SJCRH30 (cell line): ENCODE results near the gene RAET1E. TPM values are rescaled to one million over a fixed set of nuclear protein-coding genes. Genes with fewer than 3 reads are reported as not detected.
"Not testable (repeated sequence)": the region's sequence is repeated elsewhere in the genome, so short reads cannot be mapped to it uniquely, and the experiment has no call there.

Experiments
- DNase-seq, 2 experiments: peaks; one replicate each; pipeline ENCODE4 v3.0.0-alpha.2; 2015 to 2020
- H3K27ac ChIP-seq: fragments of 250-450 bp; sonication (Bioruptor Pico); 2 replicates; pipeline ENCODE4 v1.5.1; 2020; ENCODE audit warnings: mild to moderate bottlenecking, moderate library complexity
- H3K27me3 ChIP-seq: fragments of 250-450 bp; sonication (Bioruptor Pico); 2 replicates; pipeline ENCODE4 v1.5.1; 2020; ENCODE audit warnings: mild to moderate bottlenecking, moderate library complexity
- H3K36me3 ChIP-seq: fragments of 250-450 bp; sonication (Bioruptor Pico); 2 replicates; pipeline ENCODE4 v1.5.1; 2020; ENCODE audit warnings: mild to moderate bottlenecking, moderate library complexity
- H3K4me1 ChIP-seq: fragments of 250-450 bp; sonication (Bioruptor Pico); 2 replicates; pipeline ENCODE4 v1.5.1; 2020; ENCODE audit warnings: mild to moderate bottlenecking, moderate library complexity
- H3K4me3 ChIP-seq: fragments of 250-450 bp; sonication (Bioruptor Pico); 2 replicates; pipeline ENCODE4 v1.5.1; 2020; ENCODE audit warnings: mild to moderate bottlenecking, moderate library complexity
- H3K9me3 ChIP-seq: fragments of 250-450 bp; sonication (Bioruptor Pico); replicated peaks from 2 replicates; pipeline ENCODE4 v1.5.1; 2020; ENCODE audit warnings: mild to moderate bottlenecking, moderate library complexity
- total RNA-seq: library from RNA; depleted of rRNA; stranded (reverse); fragments of >200 nt; shearing (Covaris generic); gene quantifications from 2 replicates; pipeline ENCODE4 v1.2.3, GENCODE V29; 2014

The RAET1E gene
- total RNA-seq, 1 experiment from 2014 or later: not detected

GRCh38 chr6:149922091-149922490 is 24.2 kb upstream of the RAET1E start:
- not testable (repeated sequence) for H3K27ac ChIP-seq, DNase-seq, H3K4me1 ChIP-seq, H3K36me3 ChIP-seq, H3K9me3 ChIP-seq, H3K27me3 ChIP-seq, H3K4me3 ChIP-seq

- peaks cover 5% of the 10 kb centered on the region; the same call in 1 of the 2 replicates for H3K27me3 ChIP-seq
- no peaks in the 10 kb centered on the region for H3K36me3 ChIP-seq
- DNase-seq: no peak
These were observed 23.4 kb upstream of the RAET1E start for GRCh38 chr6:149921361-149921760.

GRCh38 chr6:149919834-149920225 is 21.9 kb upstream of the RAET1E start:
- H3K36me3 ChIP-seq: no peaks in the 10 kb centered on the region
- H3K27ac ChIP-seq: no peak overlapping the region
- DNase-seq: no peak
- no peak overlapping the region for H3K4me3 ChIP-seq
- H3K9me3 ChIP-seq: no peaks in the 10 kb centered on the region
- no peaks in the 10 kb centered on the region for H3K4me1 ChIP-seq
- peaks cover 10% of the 10 kb centered on the region for H3K27me3 ChIP-seq

More at GRCh38 chr6:149921361-149921760, 23.4 kb upstream of the RAET1E start:
- no peak overlapping the region for H3K4me3 ChIP-seq
- no peaks in the 10 kb centered on the region for H3K9me3 ChIP-seq
- H3K27ac ChIP-seq: no peak overlapping the region
- peaks cover 3% of the 10 kb centered on the region; the same call in 1 of the 2 replicates for H3K4me1 ChIP-seq

- H3K27me3 ChIP-seq, H3K9me3 ChIP-seq, H3K4me3 ChIP-seq, H3K4me1 ChIP-seq, H3K27ac ChIP-seq, H3K36me3 ChIP-seq, DNase-seq: not testable (repeated sequence)
These were observed 21.4 kb upstream of the RAET1E start for GRCh38 chr6:149919126-149919833.

- H3K27ac ChIP-seq: no peak overlapping the region
- H3K4me3 ChIP-seq: no peak overlapping the region
- no peaks in the 10 kb centered on the region for H3K9me3 ChIP-seq
- no peak for DNase-seq
- no peaks in the 10 kb centered on the region for H3K4me1 ChIP-seq
- H3K36me3 ChIP-seq: no peaks in the 10 kb centered on the region
- peaks cover 10% of the 10 kb centered on the region for H3K27me3 ChIP-seq
These were observed 20.4 kb upstream of the RAET1E start for GRCh38 chr6:149918151-149918905.

- H3K4me3 ChIP-seq: no peak overlapping the region
- no peak for DNase-seq
- no peak overlapping the region for H3K27ac ChIP-seq
- peaks cover 10% of the 10 kb centered on the region for H3K27me3 ChIP-seq
- no peaks in the 10 kb centered on the region for H3K4me1 ChIP-seq
- no peaks in the 10 kb centered on the region for H3K36me3 ChIP-seq
- no peaks in the 10 kb centered on the region for H3K9me3 ChIP-seq
These were observed 19.8 kb upstream of the RAET1E start for GRCh38 chr6:149917679-149918078.

GRCh38 chr6:149915970-149916865 is 18.3 kb upstream of the RAET1E start:
- DNase-seq: no peak
- Histone ChIP-seq H3K27me3 (peaks cover 16% of the 10 kb centered on the region), H3K36me3 (no peaks in the 10 kb centered on the region), H3K4me1 (no peaks in the 10 kb centered on the region), H3K4me3 (no peak overlapping the region), H3K27ac (no peak overlapping the region), H3K9me3 (no peaks in the 10 kb centered on the region)

GRCh38 chr6:149913540-149914240 is 15.8 kb upstream of the RAET1E start:
- Histone ChIP-seq H3K4me3 (no peak overlapping the region), H3K27me3 (peaks cover 11% of the 10 kb centered on the region), H3K4me1 (no peaks in the 10 kb centered on the region), H3K27ac (no peak overlapping the region), H3K9me3 (no peaks in the 10 kb centered on the region), H3K36me3 (no peaks in the 10 kb centered on the region)
- DNase-seq: no peak

- Histone ChIP-seq H3K36me3 (no peaks in the 10 kb centered on the region), H3K4me3 (no peak overlapping the region), H3K4me1 (no peaks in the 10 kb centered on the region), H3K27me3 (peaks cover 11% of the 10 kb centered on the region), H3K27ac (no peak overlapping the region), H3K9me3 (no peaks in the 10 kb centered on the region; the same call in 1 of the 2 replicates)
- no peak for DNase-seq
These were observed 15.2 kb upstream of the RAET1E start for GRCh38 chr6:149913085-149913484.

GRCh38 chr6:149912680-149913079 is 14.8 kb upstream of the RAET1E start:
- peaks cover 11% of the 10 kb centered on the region for H3K27me3 ChIP-seq
- H3K4me1 ChIP-seq, H3K36me3 ChIP-seq, H3K27ac ChIP-seq, H3K4me3 ChIP-seq, H3K9me3 ChIP-seq, DNase-seq: not testable (repeated sequence)

- no peak for DNase-seq
These were observed 12.8 kb upstream of the RAET1E start for GRCh38 chr6:149910721-149911151.

GRCh38 chr6:149909701-149910470 is 12.0 kb upstream of the RAET1E start:
- H3K36me3 ChIP-seq: no peaks in the 10 kb centered on the region
- no peak overlapping the region for H3K4me3 ChIP-seq
- no peak overlapping the region for H3K27ac ChIP-seq
- peaks cover 6% of the 10 kb centered on the region for H3K27me3 ChIP-seq
- H3K9me3 ChIP-seq: no peaks in the 10 kb centered on the region; the same call in 1 of the 2 replicates
- DNase-seq: no peak
- H3K4me1 ChIP-seq: no peaks in the 10 kb centered on the region

More at GRCh38 chr6:149910721-149911151, 12.8 kb upstream of the RAET1E start:
- no peaks in the 10 kb centered on the region; the same call in 1 of the 2 replicates for H3K9me3 ChIP-seq
- H3K4me3 ChIP-seq: no peak overlapping the region
- no peak overlapping the region for H3K27ac ChIP-seq
- peaks cover 6% of the 10 kb centered on the region for H3K27me3 ChIP-seq
- no peaks in the 10 kb centered on the region for H3K36me3 ChIP-seq
- H3K4me1 ChIP-seq: no peaks in the 10 kb centered on the region

GRCh38 chr6:149908480-149908879 is 10.6 kb upstream of the RAET1E start:
- not testable (repeated sequence) for H3K9me3 ChIP-seq, H3K4me3 ChIP-seq, H3K36me3 ChIP-seq, H3K27ac ChIP-seq, H3K4me1 ChIP-seq, DNase-seq
- peaks cover 14% of the 10 kb centered on the region; the same call in 1 of the 2 replicates for H3K27me3 ChIP-seq
